ENCODE measurements around the gene CYP2W1. TPM values are rescaled to one million over a fixed set of nuclear protein-coding genes. Genes with fewer than 3 reads are reported as not detected.
A peak's percentile ranks its signal among the peaks of the same experiment; 100 is the strongest.

The CYP2W1 gene
- total RNA-seq (not detected), polyA plus RNA-seq (not detected)

GRCh38 chr7:983004-983615 is at the start of gene CYP2W1:
TSS of gene CYP2W1 (plus strand) at chr7:983181. CDS start at chr7:983212, 31 bp downstream.
- Mint-ChIP-seq H3K27ac (no peak within 1 kb of the TSS), H3K4me1 (no peaks in the 10 kb centered on the region), H3K4me3 (no peak within 1 kb of the TSS), H3K36me3 (no peaks in the 10 kb centered on the region), H3K27me3 (peaks cover 9 to 10% of the 10 kb centered on the region in 2 donors), H3K9me3 (no peaks in the 10 kb centered on the region)
- H3K9me3 ChIP-seq (ENCODE audit: low read length) = no peaks in the 10 kb centered on the region
- no peaks in the 10 kb centered on the region for H3K27me3 ChIP-seq (ENCODE audit: insufficient read depth, low read length, poor library complexity, severe bottlenecking)
- no peak within 1 kb of the TSS for H3K4me3 ChIP-seq (ENCODE audit: low read length)
- H3K36me3 ChIP-seq (ENCODE audit: insufficient read depth, low read length) = no peaks in the 10 kb centered on the region
- DNase-seq = no peak
- ChIA-PET POLR2A (no interaction called here), CTCF (interaction anchor here (2.6 to 2.8 kb wide), 2 partner anchors 11 to 82 kb away, joined by 9 to 17 read pairs; no protein-coding TSS in a partner anchor)
- H3K27ac ChIP-seq (ENCODE audit: low read depth, low read length) = no peak within 1 kb of the TSS
- H3K4me1 ChIP-seq (ENCODE audit: insufficient read depth, low read length) = no peaks in the 10 kb centered on the region

- Mint-ChIP-seq H3K27ac (peak overlapping the region in 1 of 8 donors; percentile 60), H3K4me3 (no peak overlapping the region), H3K4me1 (peaks cover 14 to 19% (median 14%) of the 10 kb centered on the region in 3 donors), H3K27me3 (no peaks in the 10 kb centered on the region), H3K9me3 (no peaks in the 10 kb centered on the region), H3K36me3 (peaks cover 0 to 2% (median 0%) of the 10 kb centered on the region in 3 donors)
- Histone ChIP-seq H3K4me1 (ENCODE audit: insufficient read depth, low read length) (no peaks in the 10 kb centered on the region), H3K9me3 (ENCODE audit: low read length) (no peaks in the 10 kb centered on the region), H3K27ac (ENCODE audit: low read depth, low read length) (no peak overlapping the region), H3K27me3 (ENCODE audit: insufficient read depth, low read length, poor library complexity, severe bottlenecking) (no peaks in the 10 kb centered on the region), H3K4me3 (ENCODE audit: low read length) (no peak overlapping the region), H3K36me3 (ENCODE audit: insufficient read depth, low read length) (no peaks in the 10 kb centered on the region)
- CTCF ChIA-PET = no interaction called here
- peak in 1 of 5 donors; percentile 43 for DNase-seq
- POLR2A ChIA-PET = no interaction called here
Measured at GRCh38 chr7:934469-935163, 48.4 kb upstream of the CYP2W1 start.

DNA sequence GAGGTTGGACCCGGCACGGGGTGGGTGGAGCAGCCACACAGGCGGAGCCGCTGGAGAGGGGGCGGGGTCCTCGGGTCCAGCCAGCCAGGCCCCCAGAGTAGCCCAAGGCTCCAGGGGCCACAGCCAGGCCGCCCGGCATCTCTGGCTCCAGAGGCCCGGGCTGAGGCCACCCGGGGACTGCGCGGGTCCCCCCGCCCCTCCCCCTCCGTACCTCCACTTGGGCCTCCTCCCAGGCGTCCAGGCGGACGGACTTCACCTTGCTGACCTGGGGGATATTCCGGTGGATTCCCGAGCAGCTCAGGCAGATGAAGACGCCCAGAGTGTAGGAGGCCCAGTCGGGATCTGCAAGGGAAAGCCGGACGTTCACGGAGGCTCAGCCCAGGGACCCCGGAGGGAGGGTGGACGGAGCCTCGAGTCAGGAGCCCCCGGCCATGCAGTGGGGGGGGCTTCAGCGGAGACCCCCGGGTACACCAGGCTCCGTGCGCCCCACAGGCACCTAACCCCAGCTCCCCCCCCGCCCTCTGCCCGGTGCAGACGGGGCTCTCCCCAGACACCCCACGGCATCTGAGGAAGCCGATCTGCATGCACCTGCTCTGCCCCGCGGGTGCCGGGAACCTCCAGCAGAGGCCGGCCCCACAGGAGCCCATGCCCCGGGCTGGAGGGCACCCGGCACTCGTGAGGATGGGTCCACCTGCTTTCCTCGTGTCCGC is 47.7 kb upstream of the CYP2W1 start:
- Mint-ChIP-seq H3K36me3 (peaks cover 0 to under 1% (median 0%) of the 10 kb centered on the region in 3 donors), H3K27ac (no peak overlapping the region), H3K9me3 (no peaks in the 10 kb centered on the region)

DNA sequence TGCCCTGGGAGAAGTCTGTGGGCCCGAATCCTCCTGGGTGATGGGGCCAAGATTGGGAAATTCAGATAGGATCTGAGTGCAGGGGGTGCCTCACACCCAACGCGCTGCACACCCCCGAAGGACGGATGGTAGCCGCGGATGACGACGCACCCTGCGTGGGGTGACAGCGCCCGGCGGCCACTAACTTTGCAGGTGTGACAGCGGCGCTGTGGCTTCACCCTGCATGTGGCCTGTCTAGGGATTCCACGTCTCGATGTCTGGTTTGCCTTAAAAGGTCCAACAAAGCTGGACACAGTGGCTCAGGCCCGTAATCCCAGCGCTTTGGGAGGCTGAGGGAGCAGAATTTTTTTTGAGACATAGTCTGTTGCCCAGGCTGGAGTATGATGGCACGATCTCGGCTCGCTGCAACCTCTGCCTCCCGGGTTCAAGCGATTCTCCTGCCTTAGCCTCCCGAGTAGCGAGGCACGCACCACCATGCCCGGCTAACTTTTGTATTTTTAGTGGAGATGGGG is 47.1 kb upstream of the CYP2W1 start:
- H3K27me3 ChIP-seq (ENCODE audit: insufficient read depth, low read length, poor library complexity, severe bottlenecking) = no peaks in the 10 kb centered on the region
- no peaks in the 10 kb centered on the region for H3K4me1 ChIP-seq (ENCODE audit: insufficient read depth, low read length)
- CTCF ChIA-PET = no interaction called here
- no peak overlapping the region for H3K27ac ChIP-seq (ENCODE audit: low read depth, low read length)
- POLR2A ChIA-PET = no interaction called here
- peak in 1 of 5 donors; percentile 44 for DNase-seq
- peaks cover 11 to 20% (median 19%) of the 10 kb centered on the region in 3 donors for H3K4me1 Mint-ChIP-seq
- H3K36me3 ChIP-seq (ENCODE audit: insufficient read depth, low read length) = no peaks in the 10 kb centered on the region
- no peak overlapping the region for H3K4me3 ChIP-seq (ENCODE audit: low read length)
- H3K36me3 Mint-ChIP-seq = peaks cover 0 to 4% (median 0%) of the 10 kb centered on the region in 3 donors
- peak overlapping the region in 1 of 7 donors; percentile 23 for H3K4me3 Mint-ChIP-seq
- peaks cover 0 to 5% (median 0%) of the 10 kb centered on the region in 5 donors for H3K9me3 Mint-ChIP-seq
- no peaks in the 10 kb centered on the region for H3K27me3 Mint-ChIP-seq
- H3K27ac Mint-ChIP-seq = peak overlapping the region in 5 of 8 donors; percentile 22 to 77 (median 68)
- H3K9me3 ChIP-seq (ENCODE audit: low read length) = no peaks in the 10 kb centered on the region

More for the DNA sequence above, 47.7 kb upstream of the CYP2W1 start:
- POLR2A ChIA-PET = no interaction called here
- DNase-seq = peak in 1 of 5 donors; percentile 37
- CTCF ChIA-PET = no interaction called here
- Histone ChIP-seq H3K27ac (ENCODE audit: low read depth, low read length) (no peak overlapping the region), H3K9me3 (ENCODE audit: low read length) (no peaks in the 10 kb centered on the region), H3K4me1 (ENCODE audit: insufficient read depth, low read length) (no peaks in the 10 kb centered on the region), H3K4me3 (ENCODE audit: low read length) (no peak overlapping the region), H3K36me3 (ENCODE audit: insufficient read depth, low read length) (no peaks in the 10 kb centered on the region), H3K27me3 (ENCODE audit: insufficient read depth, low read length, poor library complexity, severe bottlenecking) (no peaks in the 10 kb centered on the region)
- peaks cover 11 to 17% (median 13%) of the 10 kb centered on the region in 3 donors for H3K4me1 Mint-ChIP-seq
- H3K27me3 Mint-ChIP-seq = no peaks in the 10 kb centered on the region
- no peak overlapping the region for H3K4me3 Mint-ChIP-seq

- peak overlapping the region in 3 of 7 donors; percentile 7 to 27 (median 15) for H3K4me3 Mint-ChIP-seq
- no peaks in the 10 kb centered on the region for H3K27me3 ChIP-seq (ENCODE audit: insufficient read depth, low read length, poor library complexity, severe bottlenecking)
- H3K4me3 ChIP-seq (ENCODE audit: low read length) = no peak overlapping the region
- peak overlapping the region in 6 of 8 donors; percentile 22 to 77 (median 66) for H3K27ac Mint-ChIP-seq
- ChIA-PET POLR2A (no interaction called here), CTCF (no interaction called here)
- DNase-seq = peak in 1 of 5 donors; percentile 57
- no peaks in the 10 kb centered on the region for H3K27me3 Mint-ChIP-seq
- H3K27ac ChIP-seq (ENCODE audit: low read depth, low read length) = no peak overlapping the region
- H3K4me1 ChIP-seq (ENCODE audit: insufficient read depth, low read length) = no peaks in the 10 kb centered on the region
- peaks cover 0 to 9% (median 0%) of the 10 kb centered on the region in 5 donors for H3K9me3 Mint-ChIP-seq
- H3K36me3 ChIP-seq (ENCODE audit: insufficient read depth, low read length) = no peaks in the 10 kb centered on the region
- H3K4me1 Mint-ChIP-seq = peaks cover 16 to 25% (median 24%) of the 10 kb centered on the region in 3 donors
- peaks cover 0 to 4% (median 0%) of the 10 kb centered on the region in 3 donors for H3K36me3 Mint-ChIP-seq
- no peaks in the 10 kb centered on the region for H3K9me3 ChIP-seq (ENCODE audit: low read length)
Measured at GRCh38 chr7:936386-937054, 46.5 kb upstream of the CYP2W1 start.

DNA sequence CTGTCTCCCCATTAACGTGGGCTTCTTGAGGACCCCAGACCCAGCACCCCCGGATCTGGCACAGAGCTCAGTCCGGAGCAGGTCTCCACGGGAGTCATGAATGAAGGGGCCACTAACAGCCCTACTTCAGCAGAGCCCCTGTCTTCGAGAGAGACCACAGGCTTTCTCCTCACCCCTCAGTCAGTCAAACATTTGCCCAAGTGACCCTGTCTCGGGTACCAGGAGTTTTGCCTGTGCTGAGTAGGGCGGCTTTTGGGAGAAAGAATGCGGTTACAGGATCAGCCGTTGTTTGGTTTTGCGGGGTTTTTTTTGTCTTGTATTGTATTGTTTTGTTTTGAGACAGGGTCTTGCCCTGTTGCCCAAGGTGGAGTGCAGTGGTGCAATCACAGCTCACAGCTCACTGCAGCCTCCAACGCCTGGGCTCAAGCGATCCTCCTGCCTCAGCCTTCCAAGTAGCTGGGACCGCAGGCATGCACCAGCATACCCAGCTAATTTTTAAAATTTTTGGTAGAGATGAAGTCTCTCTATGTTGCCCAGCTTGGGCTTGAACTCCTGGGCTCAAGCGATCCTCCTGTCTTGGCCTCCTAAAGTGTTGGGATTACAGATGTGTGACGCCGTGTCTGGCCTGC is 45.0 kb upstream of the CYP2W1 start:
- Histone ChIP-seq H3K36me3 (ENCODE audit: insufficient read depth, low read length) (no peaks in the 10 kb centered on the region), H3K9me3 (ENCODE audit: low read length) (no peaks in the 10 kb centered on the region), H3K4me1 (ENCODE audit: insufficient read depth, low read length) (no peaks in the 10 kb centered on the region), H3K4me3 (ENCODE audit: low read length) (no peak overlapping the region), H3K27ac (ENCODE audit: low read depth, low read length) (no peak overlapping the region), H3K27me3 (ENCODE audit: insufficient read depth, low read length, poor library complexity, severe bottlenecking) (no peaks in the 10 kb centered on the region)
- Mint-ChIP-seq H3K4me3 (no peak overlapping the region), H3K9me3 (peaks cover 0 to 9% (median 0%) of the 10 kb centered on the region in 5 donors), H3K27ac (peak overlapping the region in 3 of 8 donors; percentile 42 to 87 (median 48)), H3K27me3 (no peaks in the 10 kb centered on the region), H3K4me1 (peaks cover 19 to 31% (median 29%) of the 10 kb centered on the region in 3 donors), H3K36me3 (peaks cover 0 to 4% (median 3%) of the 10 kb centered on the region in 3 donors)
- ChIA-PET CTCF (no interaction called here), POLR2A (no interaction called here)
- DNase-seq = peak in 1 of 5 donors; percentile 12

DNA sequence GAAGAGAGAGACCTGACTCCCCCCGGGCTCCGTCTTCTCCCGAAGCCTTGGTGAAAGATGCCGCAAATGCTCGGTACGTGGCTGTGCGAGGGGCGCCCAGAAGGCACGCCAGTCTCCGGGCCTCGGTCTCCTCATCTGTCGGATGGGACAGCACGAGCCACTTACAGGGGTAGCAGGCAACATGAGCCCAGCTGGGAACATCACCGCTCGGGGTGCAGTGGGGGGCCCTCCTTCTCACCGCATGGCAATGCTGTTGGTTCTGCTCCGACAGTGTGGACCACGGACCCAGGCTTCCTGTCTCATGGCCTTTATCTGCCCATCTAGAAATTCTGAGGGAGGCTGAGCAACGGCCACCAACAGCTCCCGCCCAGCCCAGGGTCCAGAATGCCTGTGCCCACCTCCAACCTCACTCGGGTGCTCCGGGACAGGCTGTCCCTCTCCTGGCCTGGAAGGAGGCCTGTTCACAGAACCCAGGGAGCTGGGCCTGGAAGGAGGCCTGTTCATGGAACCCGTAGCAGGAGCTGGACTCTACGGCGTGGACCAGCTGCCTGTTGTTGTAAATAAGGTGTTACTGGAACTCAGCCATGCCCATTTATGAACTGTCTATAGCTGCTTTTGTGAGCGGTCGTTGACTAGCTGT is 44.3 kb upstream of the CYP2W1 start:
- H3K27me3 ChIP-seq (ENCODE audit: insufficient read depth, low read length, poor library complexity, severe bottlenecking) = no peaks in the 10 kb centered on the region
- H3K4me1 ChIP-seq (ENCODE audit: insufficient read depth, low read length) = no peaks in the 10 kb centered on the region
- H3K9me3 ChIP-seq (ENCODE audit: low read length) = no peaks in the 10 kb centered on the region
- Mint-ChIP-seq H3K9me3 (peaks cover 0 to 9% (median 0%) of the 10 kb centered on the region in 5 donors), H3K4me3 (no peak overlapping the region), H3K36me3 (peaks cover 0 to 4% (median 3%) of the 10 kb centered on the region in 3 donors), H3K27me3 (no peaks in the 10 kb centered on the region), H3K27ac (no peak overlapping the region), H3K4me1 (peaks cover 19 to 31% (median 29%) of the 10 kb centered on the region in 3 donors)
- no peak overlapping the region for H3K27ac ChIP-seq (ENCODE audit: low read depth, low read length)
- POLR2A ChIA-PET = no interaction called here
- no peaks in the 10 kb centered on the region for H3K36me3 ChIP-seq (ENCODE audit: insufficient read depth, low read length)
- no peak overlapping the region for H3K4me3 ChIP-seq (ENCODE audit: low read length)
- CTCF ChIA-PET = no interaction called here
- DNase-seq = peak in 1 of 5 donors; percentile 45

Data from CD8-positive, alpha-beta memory T cell (primary cell).